Activated T-cell treated with anti-CD3 and anti-CD28 coated beads for 1 hour (primary cell): ENCODE data around the gene SETBP1.

ENCODE experiments used
- DNase-seq: peaks from one replicate; pipeline ENCODE4 v3.0.0-alpha.2; 2020; ENCODE audit warnings: low read depth

Gene SETBP1

DNA sequence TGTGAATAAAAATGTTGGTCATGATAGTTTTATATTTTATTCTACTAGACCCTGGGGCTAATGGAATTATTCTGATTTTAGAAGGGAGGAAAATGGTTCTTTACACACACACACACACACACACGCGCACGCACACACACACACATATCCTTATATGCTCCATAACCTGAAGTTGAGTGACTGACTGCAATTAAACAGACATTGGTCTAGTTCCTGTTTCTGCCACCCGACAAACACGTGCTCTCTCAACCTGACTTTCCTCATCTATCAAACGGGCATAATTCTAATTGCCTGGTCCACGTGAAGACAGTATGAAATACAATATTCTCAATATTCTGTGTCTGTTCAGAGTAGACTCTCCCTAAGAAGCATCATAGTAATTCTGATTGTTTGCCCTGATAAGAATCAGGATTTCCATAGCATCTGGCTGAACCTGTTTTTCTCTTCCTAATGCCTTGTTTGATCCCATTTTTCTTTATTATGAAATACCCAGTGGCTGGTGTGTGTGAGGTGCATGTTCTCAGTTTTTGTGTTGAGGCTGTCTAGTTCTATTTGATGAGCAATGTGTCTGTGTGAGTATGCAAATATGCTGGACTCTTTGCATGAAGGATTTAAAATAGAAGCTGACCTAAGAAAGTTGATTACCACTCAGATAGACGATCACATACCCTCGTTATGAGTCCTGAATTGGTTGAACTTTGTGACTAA lies 51.0 kb downstream of the SETBP1 start:
- no peak for DNase-seq

DNA sequence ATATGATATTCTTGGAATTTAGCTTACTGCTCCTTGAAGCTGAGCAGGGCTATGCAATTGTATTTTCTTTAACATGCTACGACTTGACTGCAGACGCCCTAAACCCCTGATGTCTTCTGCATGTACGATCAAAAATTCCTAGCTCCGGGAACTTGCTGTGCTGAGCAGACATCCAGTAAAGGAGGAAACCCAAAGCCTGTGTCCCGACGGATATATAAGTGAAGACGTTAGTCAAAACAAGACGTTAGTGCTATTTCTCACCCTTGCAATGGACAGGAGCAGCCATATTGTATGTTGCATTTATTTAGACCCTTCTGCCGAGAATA lies 51.5 kb downstream of the SETBP1 start:
- no peak for DNase-seq

DNA sequence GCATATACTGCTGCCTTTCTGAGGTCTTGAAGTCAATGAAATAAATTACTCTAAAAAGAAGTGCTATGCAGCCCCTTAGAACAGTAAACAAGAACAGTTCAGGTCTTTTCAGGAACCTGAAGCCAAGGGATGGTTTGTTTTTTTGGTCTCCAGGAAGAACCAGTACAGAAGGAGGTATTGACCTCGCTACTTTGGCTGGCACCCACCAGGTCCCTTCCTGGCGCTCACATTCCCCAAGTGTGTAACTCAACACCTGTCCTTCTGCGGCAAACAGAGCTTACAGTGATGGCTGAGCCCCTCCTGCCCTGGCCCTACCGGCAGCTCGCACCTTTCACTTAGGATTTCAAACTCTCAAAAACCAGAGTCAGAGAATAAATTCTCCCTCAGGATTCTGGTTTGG lies 51.9 kb downstream of the SETBP1 start:
- no peak for DNase-seq

DNA sequence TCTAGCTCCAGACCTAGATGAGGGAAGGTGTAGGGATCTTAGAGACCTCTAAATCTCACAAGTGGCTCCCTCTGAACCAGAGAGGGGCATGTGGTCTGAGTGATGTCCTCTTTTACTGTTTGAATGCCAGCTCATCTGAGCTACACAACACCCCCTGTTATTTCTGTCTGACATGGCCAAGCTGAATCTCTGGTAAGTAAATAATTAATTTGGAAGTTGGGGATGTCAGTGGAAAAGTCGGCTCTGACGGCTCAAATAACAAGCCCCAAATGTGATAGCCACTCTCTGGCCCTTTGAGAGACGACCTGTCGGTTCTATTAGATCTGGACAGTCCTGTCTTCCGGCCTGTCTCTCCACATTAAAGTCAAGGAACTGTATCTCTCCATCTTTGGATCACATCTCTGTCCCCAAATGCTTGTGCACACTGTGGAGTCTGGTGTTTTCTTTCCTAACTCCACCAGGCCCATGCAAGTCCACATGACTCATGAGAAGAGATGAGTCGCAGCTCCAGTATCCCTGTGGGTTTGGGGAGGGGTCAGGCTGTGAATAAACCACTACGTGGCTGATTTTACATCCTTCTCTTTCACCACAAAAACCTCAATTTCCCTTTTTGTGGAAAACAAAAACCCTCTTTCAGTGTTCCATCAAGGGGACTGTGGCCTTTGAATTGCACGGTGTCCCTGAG lies 52.5 kb downstream of the SETBP1 start:
- no peak for DNase-seq

DNA sequence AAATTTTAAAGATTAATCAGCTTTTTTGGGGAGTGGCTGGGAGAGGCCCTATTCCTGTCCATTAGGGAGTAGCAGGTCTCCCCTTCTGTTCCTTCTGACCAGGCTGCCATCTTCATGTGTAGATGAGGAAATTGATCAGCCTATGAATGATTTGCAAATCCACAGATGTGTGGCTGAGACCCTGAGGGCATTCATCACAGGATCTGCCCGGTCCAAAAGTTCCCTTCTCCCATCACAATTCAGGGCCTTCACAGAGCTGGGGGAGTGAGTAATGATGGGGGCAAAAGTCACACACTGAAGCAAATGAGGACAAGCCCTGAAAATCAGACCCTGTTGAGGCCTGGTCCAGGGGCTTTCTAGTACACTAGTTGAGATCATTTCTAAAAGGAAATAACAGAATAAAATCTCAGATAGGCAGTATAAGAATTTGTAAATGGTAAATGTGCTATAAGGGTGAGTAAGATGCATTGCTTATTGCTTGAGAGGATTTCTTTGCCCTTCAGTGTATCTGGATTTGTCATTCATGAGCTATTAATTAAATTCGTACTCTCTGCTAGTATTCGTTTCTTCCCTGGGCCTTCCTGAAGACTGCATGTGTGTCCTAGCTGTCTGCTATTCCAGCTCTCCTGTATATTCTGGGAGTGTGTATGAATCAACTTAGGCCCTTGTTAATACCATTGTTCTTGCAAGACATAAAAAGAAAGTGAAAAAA lies 53.2 kb downstream of the SETBP1 start:
- DNase-seq, result no peak

DNA sequence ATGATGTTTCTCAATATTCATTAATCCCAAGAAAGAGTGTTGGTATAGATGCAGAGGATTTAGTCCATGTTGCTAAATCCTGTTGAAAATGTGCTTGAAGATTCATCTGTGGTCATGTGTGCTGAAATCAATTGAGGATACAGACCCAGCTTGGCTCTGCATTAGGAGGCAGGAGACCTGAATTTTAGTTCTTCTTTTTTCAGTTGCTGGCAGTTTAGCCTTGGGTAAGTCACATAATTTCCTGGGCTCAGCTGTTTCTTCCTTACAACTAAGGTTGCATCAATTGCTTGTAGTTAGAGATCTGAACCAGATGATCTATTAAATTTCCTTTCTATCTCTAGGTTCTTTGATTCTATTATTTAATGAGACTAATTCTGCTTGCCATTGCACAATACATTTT lies 54.4 kb downstream of the SETBP1 start:
- DNase-seq, result no peak

DNA sequence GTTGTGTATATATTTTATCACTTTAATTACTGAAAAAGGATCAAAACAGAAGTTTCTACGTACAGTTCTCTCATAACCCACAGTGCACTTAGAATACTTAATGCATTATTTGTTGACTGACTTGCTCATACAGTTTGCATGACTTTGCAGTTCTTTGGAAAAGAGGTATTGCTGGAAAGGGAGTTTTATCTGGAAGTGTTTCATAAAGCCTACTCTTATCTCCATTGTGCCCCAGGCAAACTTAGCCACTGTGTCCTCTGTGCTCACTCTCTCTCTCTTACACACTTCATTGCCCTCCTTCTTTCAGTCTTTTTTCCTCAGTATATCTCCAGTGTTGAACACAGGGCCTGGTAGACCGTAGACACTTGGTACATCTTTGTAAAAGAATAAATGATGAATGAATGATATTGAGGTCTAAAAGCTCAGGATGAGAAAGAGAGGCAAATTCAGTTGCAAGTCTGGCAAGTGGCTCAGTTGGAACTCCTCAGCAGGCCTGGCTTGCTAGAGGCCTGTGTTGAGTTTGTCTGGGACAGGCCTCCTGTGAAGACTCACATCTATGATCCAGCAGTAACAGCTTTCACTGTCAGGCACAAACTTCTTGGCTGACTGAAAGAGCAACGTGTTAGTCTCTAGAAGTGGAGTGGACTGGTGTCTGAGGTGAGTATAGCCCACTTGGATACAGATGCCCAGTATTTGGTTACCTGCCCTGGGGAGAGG lies 56.1 kb downstream of the SETBP1 start:
- DNase-seq, result no peak

DNA sequence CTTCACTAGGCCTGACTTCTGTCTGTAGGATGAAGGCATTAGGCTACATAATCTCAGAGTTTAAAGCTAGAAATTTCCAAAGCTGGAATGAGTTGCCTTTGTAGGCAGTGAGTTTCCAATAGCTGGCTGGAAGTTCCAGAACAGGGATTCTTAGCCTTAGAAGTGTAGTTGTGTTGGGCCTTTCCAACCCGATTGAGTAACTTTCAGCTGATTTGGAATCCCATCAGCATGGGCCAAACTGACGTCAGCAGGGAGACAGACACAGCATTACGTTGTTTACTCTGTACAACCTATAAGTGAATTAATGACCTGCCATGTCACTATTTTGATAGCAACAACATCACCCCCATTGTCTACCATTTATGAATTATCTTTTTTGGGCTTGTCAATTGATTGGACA lies 56.9 kb downstream of the SETBP1 start:
- no peak for DNase-seq

DNA sequence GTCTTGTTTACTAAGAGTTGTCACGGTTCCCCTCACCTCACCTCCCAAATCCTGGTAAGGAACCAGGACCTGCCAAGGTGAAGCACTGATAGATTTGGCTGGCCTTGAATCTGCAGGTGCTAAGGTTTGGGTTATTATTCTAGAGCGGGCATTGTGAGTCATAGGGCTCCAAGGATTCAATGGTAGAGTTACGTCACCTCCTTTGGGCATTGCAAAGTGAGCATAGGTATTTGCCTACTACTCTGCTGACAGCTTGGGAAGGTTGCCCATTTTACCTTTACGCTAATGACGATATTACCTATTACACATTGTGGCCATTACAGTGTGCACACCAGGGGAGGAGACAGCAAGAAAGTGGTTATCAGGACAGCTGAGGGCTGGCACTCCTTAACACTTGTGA lies 59.3 kb downstream of the SETBP1 start:
- DNase-seq, result no peak

DNA sequence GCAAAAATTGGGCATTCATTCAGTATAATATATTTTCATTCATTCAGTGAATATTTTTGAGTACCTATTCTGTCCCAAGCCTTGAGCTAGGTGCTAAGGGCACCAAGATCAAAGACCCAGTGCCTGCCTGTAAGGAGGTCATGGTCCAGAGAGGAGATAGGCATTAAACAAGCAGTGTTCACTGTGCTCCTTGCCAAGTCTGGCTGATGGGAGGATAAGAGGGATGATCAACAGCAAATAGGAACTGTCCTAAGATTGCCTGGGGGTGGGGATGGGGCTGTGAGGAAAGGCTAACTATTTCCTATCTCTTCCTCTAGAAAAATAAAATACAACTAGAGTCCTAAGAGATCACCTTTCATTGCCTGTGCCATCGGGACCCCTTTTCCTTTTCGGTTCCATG lies 60.4 kb downstream of the SETBP1 start:
- DNase-seq, result no peak

DNA sequence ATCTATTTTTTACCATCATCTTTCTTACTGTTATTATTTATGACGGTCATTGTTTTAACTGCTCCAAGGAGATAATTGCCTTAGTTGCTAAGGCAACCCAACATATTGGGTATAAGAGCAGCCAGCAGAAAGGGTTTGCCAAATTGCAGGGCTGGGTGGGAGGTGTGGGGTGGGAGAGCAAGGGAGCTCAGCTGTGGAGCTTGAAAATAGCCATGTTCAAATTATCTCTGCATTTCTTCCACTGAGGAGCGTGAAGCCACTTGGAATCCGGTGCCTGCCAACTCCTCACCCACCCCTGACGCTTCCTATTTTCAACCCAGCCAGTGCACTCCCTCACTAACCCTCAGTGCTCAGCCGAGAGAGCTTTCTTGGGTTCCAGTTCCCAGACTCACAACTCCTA lies 60.8 kb downstream of the SETBP1 start:
- no peak for DNase-seq

DNA sequence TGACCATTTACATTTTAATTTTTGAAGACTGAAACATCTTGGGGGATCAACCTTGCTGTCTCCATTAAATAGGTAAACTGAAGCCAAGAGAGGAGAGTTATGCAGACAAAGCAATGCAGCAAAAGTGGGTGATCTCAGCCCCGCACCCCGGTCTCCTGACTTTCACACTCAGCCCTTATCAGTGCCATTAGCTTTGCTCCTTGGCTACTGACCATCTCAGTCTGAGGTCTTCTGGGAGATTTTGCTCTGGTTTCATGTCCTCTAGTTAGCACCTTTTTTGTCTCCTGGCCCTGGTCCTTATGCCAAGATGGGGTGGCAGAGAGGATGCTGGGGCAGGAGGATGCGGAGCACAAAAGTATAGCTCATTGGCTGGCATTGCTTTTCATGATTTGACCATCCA lies 61.4 kb downstream of the SETBP1 start:
- no peak for DNase-seq

DNA sequence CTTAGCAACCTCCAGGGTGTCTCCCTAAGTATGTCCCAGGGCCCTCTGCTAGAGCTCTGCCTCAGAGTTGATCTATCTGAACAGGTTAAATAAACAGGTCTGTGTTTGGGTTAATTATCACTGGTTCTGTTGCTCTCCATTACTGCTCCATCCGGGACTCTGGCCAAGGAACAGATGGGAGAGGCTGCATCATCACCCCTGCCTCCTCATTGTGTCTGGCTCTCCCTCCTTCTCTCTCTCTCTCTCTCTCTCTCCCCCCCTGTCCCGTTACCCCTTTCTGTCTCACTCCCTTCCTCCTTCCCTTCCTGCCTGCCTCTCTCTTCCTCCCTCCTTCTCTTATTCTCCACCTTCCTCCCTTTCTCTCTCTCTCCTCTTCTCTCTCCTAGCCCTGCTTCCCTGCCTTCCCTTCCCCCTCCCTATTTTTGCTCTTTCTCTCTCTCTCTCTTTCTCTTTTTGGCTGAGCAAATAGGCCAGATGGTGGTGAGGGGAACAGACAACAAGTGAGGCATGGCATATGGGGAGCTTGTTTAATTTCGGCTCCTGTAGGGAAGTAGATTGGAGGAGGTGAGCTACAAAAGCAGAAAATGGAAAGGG lies 62.1 kb downstream of the SETBP1 start:
- DNase-seq, result no peak

DNA sequence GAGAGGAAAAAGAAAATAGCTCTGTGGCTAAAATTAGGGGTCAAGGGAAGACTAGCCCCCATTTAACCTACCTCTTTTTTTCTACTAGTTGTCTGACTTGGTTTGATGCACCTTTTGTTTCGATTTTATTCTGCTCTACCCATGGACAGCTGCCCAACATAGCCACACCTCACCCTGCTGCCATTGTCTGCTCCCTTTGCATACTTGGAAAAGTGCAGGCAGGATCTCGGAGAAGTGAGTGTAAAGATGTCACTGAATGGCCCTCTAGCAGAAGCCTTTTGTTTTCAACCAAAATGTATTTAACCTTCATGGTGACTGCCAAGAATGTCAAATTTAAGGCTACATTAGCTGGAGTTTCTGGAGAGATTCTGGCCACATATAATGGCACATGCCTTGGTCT lies 62.9 kb downstream of the SETBP1 start:
- DNase-seq, result no peak

DNA sequence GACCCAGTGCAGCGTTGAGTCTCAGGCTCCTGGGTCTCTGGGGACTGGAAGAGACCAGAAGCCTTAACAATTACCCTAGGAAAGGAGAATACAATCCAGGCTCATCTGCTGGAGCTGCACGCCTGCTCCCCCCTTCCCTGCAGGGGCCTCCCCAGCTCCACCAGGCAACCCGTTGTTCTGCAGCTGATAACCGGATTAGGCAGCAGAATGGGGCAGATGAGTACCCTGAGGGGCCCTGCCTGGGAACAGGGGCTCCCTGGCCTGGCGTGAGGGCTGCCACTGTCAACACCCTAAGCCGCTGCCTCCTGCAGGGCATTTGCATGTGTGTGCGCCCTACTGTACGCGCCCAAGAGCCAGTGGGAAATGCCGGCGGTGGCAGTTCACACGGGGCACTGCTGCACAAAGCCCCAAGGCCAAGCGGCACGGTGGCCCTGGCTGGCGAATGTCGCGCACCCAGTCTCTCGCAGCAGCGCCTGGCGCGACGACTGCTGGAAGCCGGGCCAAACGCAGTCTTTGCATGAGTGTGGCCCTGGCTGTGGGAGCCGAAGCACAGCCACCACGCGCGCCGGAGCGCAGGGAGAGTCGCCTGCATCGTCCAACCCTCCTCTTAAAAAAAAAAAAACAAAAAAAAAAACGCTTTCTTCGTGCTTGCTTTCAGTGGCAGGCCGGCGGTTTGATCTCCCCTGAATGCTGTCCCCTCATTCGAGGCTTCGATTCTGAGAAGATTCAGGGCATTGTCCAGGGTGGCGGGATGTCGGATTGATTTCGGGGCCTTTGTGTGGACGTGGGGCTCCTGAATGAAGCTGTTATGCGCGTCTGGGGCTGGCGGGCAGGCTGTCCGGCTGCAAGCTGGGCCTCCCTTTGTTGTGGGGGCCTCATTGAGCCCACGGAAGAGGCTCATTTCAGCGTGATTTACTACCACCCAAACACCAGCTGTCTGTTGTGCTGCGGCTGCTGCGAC lies 63.8 kb downstream of the SETBP1 start:
- DNase-seq, result no peak

DNA sequence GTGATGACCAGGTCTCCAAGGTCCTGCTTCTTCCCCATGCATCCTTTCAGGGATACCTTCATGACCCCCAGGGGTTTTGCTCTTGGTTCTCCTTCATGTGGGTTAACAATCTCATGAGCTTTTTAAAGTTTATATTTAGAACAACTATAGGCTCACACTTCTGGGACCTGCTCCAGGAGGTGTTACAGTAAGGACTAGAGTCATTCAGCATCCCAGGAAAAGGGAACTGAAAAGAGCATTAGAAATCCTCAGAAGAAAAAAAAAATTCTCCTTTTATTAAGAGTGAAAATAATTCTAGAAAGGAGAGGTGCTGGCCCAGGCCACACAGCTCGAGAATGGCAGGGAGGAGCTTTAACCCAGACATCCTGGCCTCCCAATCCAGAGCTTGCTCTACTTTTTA lies 66.5 kb downstream of the SETBP1 start:
- DNase-seq, result no peak

DNA sequence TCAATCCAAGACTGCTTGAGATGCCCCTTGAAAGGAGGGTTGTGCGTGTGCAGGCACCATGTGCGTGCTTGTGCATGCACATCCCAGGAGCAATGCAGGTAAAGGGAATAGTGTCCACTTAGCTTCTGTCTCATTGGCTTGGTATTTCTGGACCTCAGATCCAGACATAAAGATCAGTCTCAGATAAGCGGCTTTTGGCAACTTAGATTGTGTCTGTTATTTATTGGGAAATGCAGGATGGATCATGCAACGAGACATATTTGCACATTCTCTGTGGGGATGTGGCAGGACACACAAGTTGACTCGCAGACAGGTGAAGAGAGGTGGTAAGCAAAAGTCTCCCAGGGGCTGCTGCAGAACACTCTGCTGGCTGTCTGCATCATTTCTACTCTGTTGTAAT lies 67.9 kb downstream of the SETBP1 start:
- no peak for DNase-seq

DNA sequence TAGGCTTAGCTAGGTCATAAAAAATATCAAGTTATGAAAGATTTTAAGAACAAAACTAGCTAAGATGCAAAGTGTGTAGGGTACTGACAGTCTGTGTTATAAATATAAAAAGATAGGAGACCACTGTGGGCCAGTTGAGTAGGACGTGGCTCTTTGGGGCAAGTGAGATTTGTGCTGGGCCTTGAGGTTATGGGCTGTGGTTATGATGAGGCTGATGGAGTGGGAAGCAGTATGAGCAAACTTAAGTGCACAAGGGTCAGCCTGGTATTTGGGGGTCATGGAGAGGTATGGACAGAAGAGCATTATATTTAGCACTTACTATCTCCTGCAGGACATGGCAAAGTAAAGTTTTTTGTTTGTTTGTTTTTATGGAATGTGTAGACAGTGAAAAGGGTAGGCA lies 70.1 kb downstream of the SETBP1 start:
- no peak for DNase-seq

DNA sequence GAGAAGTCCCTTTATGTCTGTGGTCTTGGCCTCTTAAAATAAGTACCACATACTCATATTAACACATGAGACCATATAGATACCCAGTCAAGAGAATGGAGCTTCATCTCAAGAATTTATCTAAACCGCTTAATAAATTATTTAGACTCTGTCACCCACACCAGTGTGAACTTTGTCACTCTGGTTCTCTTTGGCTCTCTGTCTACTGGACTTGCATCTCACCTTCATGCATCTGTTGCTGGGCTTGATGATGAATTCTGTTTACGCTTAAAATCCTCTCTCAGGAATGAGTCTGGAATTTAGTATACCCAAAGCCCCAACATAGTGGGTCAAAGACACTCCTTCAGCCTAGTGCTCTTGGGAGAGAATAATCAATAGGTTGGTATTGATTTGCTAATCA lies 73.9 kb downstream of the SETBP1 start:
- DNase-seq, result no peak

DNA sequence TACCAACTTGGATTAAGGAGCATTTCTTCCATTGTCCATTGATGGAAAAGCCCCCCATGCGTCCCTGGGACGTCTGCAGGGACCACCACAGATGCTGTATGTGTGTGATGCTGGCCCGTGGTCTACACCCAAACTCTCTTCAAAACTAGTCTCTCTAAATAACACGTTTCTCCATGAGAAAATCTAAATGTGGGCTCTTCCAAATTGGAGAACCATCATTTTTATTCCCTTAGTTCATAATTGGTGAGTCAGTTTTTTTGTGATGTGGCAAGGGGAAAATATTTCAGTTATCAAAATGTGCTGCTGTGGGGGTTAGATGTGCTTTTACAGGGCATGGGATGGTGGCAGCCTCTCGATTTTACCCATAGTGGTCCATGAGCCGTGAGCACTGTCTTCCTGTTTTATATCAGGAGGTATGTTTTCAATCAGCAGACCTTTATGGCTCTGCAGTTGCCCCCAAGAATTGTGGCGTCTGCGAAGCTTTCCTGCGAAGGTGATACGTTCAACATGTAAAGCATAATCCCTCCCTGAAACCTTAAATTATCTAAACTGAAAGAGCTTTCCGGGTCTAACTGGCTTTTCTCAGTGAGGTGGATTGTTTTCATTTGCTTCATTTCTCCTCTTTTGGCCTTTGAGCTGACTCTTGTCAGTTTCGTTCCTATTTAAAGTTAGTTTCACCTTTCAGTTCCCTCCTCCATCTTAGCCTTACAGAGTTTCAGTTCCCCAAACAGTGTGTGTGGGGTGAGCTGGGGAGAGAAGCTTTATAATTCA lies 78.4 kb downstream of the SETBP1 start:
- DNase-seq, result no peak

DNA sequence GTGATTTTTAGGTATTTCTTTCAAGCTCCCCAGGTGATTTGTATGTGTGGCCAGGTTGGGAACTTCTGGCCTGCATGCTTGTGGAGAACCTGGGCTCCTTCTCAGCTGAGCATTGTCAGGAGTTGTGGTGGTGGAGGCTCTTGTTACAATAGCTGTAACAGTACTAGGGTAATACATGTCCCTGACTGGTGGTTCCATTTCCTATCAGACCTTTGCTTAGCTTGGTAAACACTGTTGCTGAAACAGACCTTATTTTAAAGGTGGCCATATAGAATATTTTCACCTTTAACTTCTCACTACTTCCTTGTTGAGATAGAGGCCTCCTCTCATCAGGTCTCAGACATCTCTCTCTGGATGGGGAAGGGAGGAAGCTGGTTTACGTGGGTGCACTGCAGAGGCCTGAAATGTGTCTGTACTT lies 79.2 kb downstream of the SETBP1 start:
- no peak for DNase-seq
